HepG2 (cell line): ENCODE results near the gene RREB1. TPM values are rescaled to one million over a fixed set of nuclear protein-coding genes. Genes with fewer than 3 reads are reported as not detected.

Source experiments
- ARID2 ChIP-seq: sonication (generic); formaldehyde crosslinking; IDR thresholded peaks from 2 replicates; pipeline ENCODE4 v1.8.1; 2022; ENCODE audit warnings: mild to moderate bottlenecking, missing genetic modification reagents, borderline replicate concordance
- ELF4 ChIP-seq: sonication (generic); formaldehyde crosslinking; IDR thresholded peaks from 2 replicates; pipeline ENCODE4 v1.5.0; 2020; ENCODE audit warnings: missing genetic modification reagents, mild to moderate bottlenecking, moderate library complexity, borderline replicate concordance
- MYPOP ChIP-seq: sonication (generic); formaldehyde crosslinking; IDR thresholded peaks from 2 replicates; pipeline ENCODE4 v1.8.1; 2023; ENCODE audit warnings: mild to moderate bottlenecking, moderate library complexity, missing genetic modification reagents
- REL ChIP-seq: sonication (generic); formaldehyde crosslinking; conservative IDR thresholded peaks from 2 replicates; pipeline ENCODE4 v1.8.0; 2022; ENCODE audit warnings: mild to moderate bottlenecking, missing genetic modification reagents, moderate library complexity
- SIN3A ChIP-seq: IDR thresholded peaks from 2 replicates; pipeline ENCODE4 v1.6.1; 2011; ENCODE audit warnings: low read depth, mild to moderate bottlenecking, control low read depth, low read length, borderline replicate concordance
- SNAI1 ChIP-seq: sonication (generic); formaldehyde crosslinking; IDR thresholded peaks from 2 replicates; pipeline ENCODE4 v1.5.0; 2020; ENCODE audit warnings: mild to moderate bottlenecking, missing genetic modification reagents, borderline replicate concordance
- SYNCRIP ChIP-seq: fragments of 200-400 bp; formaldehyde crosslinking; IDR thresholded peaks from 2 replicates; pipeline ENCODE4 v1.6.1; 2018; ENCODE audit warnings: mild to moderate bottlenecking, low read depth, low read length; ENCODE audit not compliant: insufficient read depth
- ZMYM4 ChIP-seq: sonication (generic); formaldehyde crosslinking; IDR thresholded peaks from 2 replicates; pipeline ENCODE4 v1.8.1; 2023; ENCODE audit warnings: mild to moderate bottlenecking, missing genetic modification reagents
- ZNF138 ChIP-seq: sonication (generic); formaldehyde crosslinking; IDR thresholded peaks from 2 replicates; pipeline ENCODE4 v1.5.0; 2020; ENCODE audit warnings: mild to moderate bottlenecking, low read depth, missing genetic modification reagents
- ZNF503 ChIP-seq: sonication (generic); formaldehyde crosslinking; IDR thresholded peaks from 2 replicates; pipeline ENCODE4 v1.4.0; 2020; ENCODE audit warnings: missing genetic modification reagents
- ZNF614 ChIP-seq: IDR thresholded peaks from 2 replicates; pipeline ENCODE4 v1.6.1; 2018; ENCODE audit warnings: missing biosample characterization, missing genetic modification reagents, inconsistent platforms, borderline replicate concordance
- ZNF891 ChIP-seq: sonication (generic); formaldehyde crosslinking; IDR thresholded peaks from 2 replicates; pipeline ENCODE4 v1.5.0; 2020; ENCODE audit warnings: mild to moderate bottlenecking, missing genetic modification reagents
- polyA plus RNA-seq, 8 experiments: library from polyadenylated mRNA; depleted of rRNA in 3 of 8; stranded (reverse) in 7 of 8; unstranded in 1 of 8; fragments of >200 nt; fragmentation: Illumina TruSeq in 4 of 8; extraction: Trizol in 4 of 8; gene quantifications; 2 replicates each; pipeline versions ENCODE4 v1.2.1 to v1.2.3, GENCODE V29; 2011 to 2016; ENCODE audit warnings: low read depth in 4 of 8, missing spikeins in 1 of 8, mixed read lengths in 1 of 8; ENCODE audit not compliant: insufficient read depth in 1 of 8
- total RNA-seq, 5 experiments: library from RNA; depleted of rRNA; stranded (reverse); fragments of >200 nt; fragmentation: Illumina TruSeq; extraction: Trizol; gene quantifications; 2 replicates each; pipeline ENCODE4 v1.2.3, GENCODE V29; 2016; ENCODE audit warnings: low read depth in 1 of 5
- TF ChIP-seq, protein P1 (sequence below): sonication (generic); formaldehyde crosslinking; IDR thresholded peaks from 2 replicates; pipeline ENCODE4 v1.8.1; 2022; ENCODE audit warnings: low read depth, mild to moderate bottlenecking, missing genetic modification reagents
- TF ChIP-seq, protein P2 (sequence below): sonication (generic); formaldehyde crosslinking; conservative IDR thresholded peaks from 2 replicates; pipeline ENCODE4 v1.5.0; 2020; ENCODE audit warnings: missing genetic modification reagents
- TF ChIP-seq, protein P3 (sequence below): sonication (generic); formaldehyde crosslinking; IDR thresholded peaks from 2 replicates; pipeline ENCODE4 v1.8.1; 2023; ENCODE audit warnings: mild to moderate bottlenecking, missing genetic modification reagents
- TF ChIP-seq, protein P4 (sequence below): IDR thresholded peaks from 2 replicates; pipeline ENCODE4 v1.6.1; 2016; ENCODE audit warnings: missing compliant biosample characterization, missing genetic modification reagents, borderline replicate concordance

RREB1 gene
- total and polyA plus RNA-seq, 2 of the 13 experiments (the other 11 are each of a cell fraction or from before 2014, with no cell fraction given) = 6.1 to 23.2 TPM

DNA sequence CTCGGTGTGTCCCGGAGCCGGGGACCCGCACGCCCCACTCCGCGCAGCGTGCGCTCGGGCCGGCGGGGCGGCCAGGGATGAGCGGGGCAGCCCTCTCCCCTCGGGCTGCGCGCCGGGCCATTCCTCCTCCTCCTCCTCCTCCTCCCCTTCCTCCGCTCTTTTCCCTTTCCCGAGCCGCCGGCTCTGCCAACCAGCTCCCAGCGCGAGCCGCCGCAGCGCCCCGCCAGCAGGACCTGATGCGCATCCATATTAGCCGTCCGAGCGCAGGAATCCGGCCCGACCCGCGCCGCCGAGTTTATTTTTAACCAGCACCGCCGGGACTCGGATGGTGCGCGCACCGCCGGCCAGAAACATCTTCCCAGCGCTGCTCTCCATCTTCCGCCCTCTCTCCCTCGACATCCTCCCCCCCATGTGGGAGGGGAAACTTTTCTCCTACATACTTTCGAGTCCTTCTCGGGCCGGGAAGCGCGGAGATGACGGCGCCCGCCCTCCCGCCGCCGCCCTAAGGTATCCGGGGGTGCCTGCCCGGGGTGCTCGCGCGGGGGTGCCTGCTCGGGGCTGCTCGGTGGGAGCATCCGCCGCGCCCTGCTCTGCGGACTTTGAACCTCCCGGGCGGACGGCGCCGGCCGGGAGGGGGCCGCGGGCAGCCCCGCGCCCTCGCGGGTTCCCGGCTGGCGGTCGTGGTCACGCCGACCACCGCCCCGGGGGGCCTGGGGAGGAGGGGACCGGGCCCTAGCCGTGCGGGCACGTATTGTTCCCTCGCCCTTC is 619 bp downstream of the RREB1 start (continued):
- TF ChIP-seq ZNF891 (CRISPR knock-in tag) = peak; percentile 67
- TF ChIP-seq ZNF138 = no peak
- TF ChIP-seq, protein P1, sequence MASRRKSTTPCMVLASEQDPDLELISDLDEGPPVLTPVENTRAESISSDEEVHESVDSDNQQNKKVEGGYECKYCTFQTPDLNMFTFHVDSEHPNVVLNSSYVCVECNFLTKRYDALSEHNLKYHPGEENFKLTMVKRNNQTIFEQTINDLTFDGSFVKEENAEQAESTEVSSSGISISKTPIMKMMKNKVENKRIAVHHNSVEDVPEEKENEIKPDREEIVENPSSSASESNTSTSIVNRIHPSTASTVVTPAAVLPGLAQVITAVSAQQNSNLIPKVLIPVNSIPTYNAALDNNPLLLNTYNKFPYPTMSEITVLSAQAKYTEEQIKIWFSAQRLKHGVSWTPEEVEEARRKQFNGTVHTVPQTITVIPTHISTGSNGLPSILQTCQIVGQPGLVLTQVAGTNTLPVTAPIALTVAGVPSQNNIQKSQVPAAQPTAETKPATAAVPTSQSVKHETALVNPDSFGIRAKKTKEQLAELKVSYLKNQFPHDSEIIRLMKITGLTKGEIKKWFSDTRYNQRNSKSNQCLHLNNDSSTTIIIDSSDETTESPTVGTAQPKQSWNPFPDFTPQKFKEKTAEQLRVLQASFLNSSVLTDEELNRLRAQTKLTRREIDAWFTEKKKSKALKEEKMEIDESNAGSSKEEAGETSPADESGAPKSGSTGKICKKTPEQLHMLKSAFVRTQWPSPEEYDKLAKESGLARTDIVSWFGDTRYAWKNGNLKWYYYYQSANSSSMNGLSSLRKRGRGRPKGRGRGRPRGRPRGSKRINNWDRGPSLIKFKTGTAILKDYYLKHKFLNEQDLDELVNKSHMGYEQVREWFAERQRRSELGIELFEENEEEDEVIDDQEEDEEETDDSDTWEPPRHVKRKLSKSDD = 0 out of 2 replicates have a peak, but pooled peaks have one; percentile 35
- peak; percentile 81; the same call in 1 of the 2 replicates for TF ChIP-seq SNAI1 (CRISPR knock-in tag)
- TF ChIP-seq ELF4 (CRISPR knock-in tag) = 0 out of 2 replicates have a peak, but pooled peaks have one; percentile 59
- TF ChIP-seq ARID2 = 0 out of 2 replicates have a peak, but pooled peaks have one; percentile 13
- 0 out of 2 replicates have a peak, but pooled peaks have one; percentile 83 for TF ChIP-seq REL
- TF ChIP-seq, protein P2, sequence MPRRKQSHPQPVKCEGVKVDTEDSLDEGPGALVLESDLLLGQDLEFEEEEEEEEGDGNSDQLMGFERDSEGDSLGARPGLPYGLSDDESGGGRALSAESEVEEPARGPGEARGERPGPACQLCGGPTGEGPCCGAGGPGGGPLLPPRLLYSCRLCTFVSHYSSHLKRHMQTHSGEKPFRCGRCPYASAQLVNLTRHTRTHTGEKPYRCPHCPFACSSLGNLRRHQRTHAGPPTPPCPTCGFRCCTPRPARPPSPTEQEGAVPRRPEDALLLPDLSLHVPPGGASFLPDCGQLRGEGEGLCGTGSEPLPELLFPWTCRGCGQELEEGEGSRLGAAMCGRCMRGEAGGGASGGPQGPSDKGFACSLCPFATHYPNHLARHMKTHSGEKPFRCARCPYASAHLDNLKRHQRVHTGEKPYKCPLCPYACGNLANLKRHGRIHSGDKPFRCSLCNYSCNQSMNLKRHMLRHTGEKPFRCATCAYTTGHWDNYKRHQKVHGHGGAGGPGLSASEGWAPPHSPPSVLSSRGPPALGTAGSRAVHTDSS (CRISPR knock-in tag) = 0 out of 2 replicates have a peak, but pooled peaks have one; percentile 56
- TF ChIP-seq, protein P3, sequence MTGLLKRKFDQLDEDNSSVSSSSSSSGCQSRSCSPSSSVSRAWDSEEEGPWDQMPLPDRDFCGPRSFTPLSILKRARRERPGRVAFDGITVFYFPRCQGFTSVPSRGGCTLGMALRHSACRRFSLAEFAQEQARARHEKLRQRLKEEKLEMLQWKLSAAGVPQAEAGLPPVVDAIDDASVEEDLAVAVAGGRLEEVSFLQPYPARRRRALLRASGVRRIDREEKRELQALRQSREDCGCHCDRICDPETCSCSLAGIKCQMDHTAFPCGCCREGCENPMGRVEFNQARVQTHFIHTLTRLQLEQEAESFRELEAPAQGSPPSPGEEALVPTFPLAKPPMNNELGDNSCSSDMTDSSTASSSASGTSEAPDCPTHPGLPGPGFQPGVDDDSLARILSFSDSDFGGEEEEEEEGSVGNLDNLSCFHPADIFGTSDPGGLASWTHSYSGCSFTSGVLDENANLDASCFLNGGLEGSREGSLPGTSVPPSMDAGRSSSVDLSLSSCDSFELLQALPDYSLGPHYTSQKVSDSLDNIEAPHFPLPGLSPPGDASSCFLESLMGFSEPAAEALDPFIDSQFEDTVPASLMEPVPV (CRISPR knock-in tag) = no peak
- TF ChIP-seq, protein P4, sequence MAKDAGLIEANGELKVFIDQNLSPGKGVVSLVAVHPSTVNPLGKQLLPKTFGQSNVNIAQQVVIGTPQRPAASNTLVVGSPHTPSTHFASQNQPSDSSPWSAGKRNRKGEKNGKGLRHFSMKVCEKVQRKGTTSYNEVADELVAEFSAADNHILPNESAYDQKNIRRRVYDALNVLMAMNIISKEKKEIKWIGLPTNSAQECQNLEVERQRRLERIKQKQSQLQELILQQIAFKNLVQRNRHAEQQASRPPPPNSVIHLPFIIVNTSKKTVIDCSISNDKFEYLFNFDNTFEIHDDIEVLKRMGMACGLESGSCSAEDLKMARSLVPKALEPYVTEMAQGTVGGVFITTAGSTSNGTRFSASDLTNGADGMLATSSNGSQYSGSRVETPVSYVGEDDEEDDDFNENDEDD (CRISPR knock-in tag) = peak; percentile 13; the same call in 1 of the 2 replicates
- TF ChIP-seq SYNCRIP = no peak
- TF ChIP-seq ZNF503 (CRISPR knock-in tag) = 0 out of 2 replicates have a peak, but pooled peaks have one; percentile 14
- peak; percentile 70; the same call in 1 of the 2 replicates for TF ChIP-seq MYPOP
- peak; percentile 60; the same call in 1 of the 2 replicates for TF ChIP-seq ZNF614
- TF ChIP-seq ZMYM4 (CRISPR knock-in tag) = peak; percentile 39
- 0 out of 2 replicates have a peak, but pooled peaks have one; percentile 25 for TF ChIP-seq SIN3A
